SW 1271 (cell line): ENCODE measurements around the gene GGCT.
"Not testable (repeated sequence)": the region's sequence is repeated elsewhere in the genome, so short reads cannot be mapped to it uniquely, and the experiment has no call there.

Experiments
- DNase-seq, 2 experiments: peaks; one replicate each; lab custom pipeline; 2025; lab: John Stamatoyannopoulos, UW

The GGCT gene

DNA sequence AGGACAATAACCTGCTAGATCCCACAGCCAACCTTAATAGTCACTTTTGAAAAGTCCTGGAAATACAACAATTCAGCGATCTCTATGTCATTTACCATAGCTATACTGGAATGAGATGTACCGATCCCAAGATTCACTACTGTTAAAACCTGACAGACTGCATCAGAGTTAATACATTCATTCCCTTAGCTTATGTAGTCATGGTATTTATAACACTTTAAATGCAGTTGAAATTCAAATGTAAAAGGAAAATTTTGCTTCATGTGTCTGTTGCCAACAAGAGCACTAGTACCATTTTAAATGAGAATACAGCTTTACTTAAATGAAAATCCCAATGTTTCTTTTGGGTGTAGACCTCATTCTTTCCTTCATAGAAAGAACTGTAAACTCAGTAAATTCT is 11.1 kb upstream of the GGCT start:
- DNase-seq, result no peak

DNA sequence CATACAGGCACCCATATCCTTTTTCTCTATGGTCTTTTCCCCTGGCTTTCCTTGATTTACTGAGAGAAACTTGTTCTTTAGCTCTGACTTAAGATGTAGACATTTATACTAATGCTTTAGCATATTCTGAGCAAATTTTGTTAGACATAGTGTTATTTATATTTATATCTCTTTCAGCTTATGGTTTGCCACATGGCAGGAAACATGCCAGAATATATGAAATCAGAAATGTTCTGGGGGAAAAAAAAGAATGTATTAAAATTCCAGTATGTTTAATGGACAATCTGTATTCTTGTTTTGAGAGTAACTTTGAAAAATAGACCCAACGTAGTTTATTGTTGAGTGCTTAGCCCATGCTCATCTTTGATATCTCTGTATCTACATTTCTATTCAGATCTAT is 10.1 kb upstream of the GGCT start:
- no peak for DNase-seq

DNA sequence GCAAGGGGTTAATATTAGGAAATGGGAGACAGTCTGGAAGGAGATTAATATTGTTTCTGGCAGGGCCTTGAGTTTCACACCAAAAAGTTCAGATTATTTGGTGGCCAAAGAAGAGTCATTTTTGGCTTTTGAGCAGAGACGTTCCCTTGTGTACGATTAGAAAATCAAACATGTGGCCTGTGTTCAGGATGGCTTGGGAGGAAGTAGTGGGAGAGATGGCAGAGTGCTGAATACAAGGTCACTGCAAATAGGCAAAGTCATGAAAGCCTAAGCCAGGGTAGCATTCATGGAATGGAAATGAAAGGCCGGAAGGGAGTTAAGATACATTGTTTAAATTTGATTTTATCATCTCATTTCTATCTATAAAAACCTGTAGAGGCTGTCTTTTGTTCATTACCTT is 9.5 kb upstream of the GGCT start:
- DNase-seq, result no peak

DNA sequence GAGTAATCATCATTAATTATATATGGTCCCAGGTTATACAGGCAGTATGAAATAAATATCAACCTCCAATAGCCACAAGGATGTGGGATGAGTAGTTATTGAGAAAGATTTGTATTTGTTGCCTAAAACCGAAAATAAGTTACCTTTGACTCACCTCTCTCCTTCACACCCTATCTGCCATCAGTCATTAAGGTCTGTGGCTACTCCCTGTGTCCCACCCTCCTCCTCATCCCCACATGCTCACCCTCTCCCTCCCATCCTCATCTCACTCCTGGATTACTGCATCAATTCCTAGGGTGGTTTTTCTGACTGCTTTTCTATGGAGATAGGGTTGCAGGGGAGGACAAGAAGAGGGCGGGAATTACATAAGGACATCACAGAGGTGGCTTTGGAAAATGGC is 9.1 kb upstream of the GGCT start:
- no peak for DNase-seq

DNA sequence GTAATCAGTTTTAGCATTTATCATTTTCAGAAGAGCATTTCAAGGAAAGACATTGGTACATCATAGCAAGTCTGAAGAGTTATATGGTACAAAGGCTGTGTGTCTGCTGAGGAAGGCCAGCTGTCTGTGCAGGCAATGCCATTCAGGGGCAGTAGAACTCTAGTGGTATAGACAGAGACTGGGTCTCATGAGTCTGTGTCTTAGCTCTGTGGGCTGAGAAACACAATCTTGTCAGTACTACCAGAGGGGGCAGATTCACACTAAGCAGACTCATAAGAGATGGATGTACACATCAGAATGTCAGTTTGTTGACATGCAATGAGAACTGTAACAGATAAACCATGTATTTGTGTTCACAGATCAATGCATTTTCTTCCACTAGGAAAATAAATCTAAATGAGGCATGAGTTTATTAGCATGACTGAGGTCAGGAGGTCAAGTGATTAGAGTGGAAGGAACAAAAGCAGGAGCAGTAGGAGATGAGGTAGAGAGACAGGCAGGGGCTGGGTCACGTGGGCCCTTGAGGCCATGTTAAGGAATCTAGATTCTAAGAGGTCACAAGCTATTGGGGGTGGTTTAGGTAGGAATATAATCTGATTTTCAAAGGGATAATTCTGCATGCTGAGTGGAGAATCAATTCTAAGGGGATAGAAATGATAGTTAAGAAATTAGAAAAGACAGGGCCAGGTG is 7.5 kb upstream of the GGCT start:
- no peak for DNase-seq

DNA sequence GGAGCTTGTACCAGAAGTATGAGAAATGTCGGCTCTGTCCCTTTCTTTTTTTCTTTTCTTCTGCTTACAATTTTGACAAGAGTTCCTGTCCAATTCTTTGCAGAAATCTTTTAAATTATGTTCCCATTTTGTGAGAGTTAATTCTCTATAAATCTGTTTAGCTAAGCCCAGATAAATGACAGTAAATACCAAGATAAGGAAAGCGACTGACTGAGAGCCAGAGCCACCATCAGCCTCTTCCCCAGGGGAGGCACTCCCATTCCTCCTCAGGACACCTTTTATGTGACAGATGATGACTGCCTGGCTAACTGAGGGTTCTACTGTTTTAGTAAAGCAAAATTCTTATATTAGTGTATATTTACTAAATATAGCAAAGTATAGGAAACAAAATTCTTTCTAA is 6.9 kb upstream of the GGCT start:
- DNase-seq, result no peak

DNA sequence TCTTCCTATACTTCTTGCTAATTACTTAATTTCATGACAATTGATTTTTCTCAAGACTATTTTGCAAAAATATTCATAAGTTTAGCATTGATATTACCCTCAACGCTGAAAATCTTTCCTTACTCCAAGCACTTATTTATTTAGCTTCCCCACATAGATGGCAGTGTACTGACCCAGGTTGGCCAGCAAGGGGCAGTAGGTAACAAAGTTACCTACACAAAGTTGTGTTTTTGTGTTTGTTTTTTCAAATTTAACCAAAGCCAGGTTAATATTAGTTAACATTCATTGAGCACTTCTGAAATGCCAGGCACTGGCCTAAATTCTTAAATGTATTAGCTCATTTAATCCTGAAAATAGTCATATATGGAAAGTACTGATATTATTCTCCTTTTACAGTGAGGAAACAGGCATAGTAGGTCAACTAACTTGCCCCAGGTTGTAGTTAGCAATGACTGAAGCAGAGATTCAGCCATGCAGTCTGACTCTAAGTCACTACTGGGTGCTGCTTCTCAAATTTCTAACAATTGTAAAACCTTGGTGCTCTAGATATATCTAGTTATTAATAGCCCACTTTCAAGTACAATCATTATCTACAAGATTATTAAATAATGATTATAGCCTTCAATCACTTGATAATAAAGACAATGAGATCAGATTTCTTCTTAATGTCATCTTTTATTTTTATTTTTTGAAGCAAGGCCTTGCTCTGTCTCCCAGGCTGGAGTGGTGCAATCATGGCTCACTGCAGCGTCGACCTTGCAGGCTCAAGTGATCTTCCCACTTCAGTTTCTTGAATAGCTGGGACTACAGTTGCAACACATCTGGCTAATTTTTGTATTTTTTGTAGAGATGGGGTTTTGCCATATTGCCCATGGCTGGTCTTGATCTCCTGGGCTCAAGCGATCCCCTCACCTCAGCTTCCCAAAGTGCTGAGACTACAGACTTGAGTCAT is 5.8 kb upstream of the GGCT start:
- DNase-seq, result peak in 1 of 2 experiments; percentile 26

DNA sequence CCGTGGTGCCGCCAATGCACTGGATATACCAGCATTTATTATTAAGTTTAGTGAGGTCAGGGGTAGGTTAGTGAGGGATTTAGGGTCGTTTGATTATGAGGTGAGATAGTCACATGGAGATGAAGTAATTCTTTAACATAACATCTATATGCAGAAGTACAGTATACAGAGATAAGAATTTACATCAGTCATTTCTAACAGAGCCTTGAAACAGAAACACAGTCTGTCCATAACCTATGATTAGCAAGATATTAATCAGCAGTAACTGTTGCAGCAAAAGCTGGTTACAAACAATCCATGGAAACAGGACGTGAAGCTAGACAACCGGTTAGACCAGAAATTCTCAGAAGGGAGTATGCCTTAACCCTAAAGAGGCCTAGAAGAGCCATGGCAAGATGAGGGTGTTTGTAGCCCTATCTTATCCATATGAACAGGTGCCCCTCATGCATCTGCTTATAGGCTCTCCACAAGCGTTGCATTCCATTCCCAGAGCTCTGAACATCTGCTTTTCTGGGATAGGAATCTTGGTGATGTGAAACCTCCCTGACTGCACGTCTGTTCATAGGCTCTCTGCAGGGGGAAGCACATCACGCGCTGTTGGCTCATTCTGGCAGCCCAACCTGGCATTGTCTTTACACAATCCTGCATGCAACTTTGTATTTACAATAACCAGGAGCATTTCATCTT is 4.7 kb upstream of the GGCT start:
- not testable (repeated sequence) for DNase-seq

DNA sequence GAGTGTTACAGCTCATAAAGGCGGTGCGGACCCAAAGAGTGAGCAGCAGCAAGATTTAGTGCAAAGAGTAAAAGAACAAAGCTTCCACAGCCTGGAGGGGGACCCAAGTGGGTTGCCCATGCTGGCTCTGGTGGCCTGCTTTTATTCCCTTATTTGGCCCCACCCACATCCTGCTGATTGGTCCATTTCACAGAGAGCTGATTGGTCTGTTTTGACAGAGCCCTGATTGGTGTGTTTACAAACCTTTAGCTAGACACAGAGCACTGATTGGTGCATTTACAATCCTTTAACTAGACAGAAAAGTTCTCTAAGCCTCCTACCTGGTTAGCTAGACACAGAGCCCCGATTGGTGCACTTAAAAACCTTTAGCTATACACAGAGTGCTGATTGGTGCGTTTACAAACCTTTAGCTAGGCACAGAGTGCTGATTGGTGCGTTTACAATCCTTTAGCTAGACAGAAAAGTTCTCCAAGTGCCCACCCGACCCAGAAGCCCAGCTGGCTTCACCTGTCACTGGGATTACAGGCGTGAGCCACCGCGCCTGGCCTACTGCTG is 2.8 kb upstream of the GGCT start:
- not testable (repeated sequence) for DNase-seq

DNA sequence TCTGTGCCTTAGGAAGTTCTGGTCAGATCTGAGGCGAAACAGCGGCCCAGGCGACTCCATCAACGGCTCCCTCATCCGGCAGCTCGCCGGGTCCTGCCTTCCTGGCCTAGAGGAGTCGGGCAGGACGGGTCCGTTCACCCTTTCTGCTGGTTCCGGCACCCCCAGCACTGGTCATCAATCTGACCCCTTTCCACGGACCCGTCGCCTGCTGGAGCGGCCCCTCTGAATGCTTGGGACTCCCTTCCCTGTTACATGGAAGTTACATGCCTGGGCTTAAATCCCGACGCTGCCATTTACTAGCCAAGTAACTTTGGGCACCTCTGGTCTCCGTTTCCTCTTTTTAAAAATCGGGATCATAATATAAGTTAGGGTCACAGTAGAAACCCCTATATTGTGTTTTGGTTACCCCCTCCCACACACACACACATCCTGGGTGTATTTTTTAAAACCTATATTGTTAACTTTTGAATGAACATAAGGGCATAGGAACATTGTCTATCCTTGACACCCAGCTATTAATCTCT is 607 bp upstream of the GGCT start:
- no peak for DNase-seq

DNA sequence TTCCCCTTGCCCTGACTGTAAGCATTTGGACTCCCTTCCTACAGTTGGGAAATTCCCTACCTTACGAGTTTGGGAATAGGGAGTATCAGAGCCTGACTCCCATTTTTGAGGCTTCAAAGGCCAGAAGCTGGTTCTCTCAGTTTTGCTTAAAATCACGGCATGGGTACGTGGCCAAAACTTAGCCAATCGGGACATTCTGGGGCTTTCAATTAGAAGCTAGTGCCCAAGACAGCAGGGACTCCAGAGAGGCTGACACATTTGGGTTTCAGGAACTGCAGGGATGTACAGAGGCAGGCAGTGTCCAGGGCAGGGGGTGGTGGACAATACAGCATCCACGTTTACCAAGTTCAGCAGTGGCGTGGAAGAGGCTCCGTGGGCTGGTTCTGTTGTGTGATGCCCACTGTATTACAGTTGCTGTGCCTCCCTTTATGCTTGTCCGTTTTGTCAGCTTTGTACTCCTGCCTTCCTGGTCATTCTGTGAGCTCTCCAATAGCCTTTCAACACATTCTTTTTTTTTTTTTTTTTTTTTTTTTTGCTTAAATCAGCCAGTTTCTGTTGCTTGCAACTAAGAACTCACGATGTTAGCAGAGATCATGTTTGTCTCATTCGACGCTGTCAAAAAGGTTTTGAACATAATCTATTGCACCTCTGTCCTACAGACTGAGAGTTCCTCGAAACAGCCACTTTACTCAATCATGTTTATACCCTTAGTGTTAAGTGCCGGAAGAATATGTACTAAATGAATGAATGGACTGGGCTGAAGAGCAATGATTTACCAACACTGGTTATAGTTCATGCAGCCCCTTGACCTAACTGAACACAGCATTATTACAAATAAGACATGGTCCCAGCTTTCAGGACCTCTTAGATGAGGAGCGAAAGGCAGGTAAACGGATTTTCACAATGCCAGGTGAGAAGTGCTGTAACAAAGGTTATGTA is 1.1 kb downstream of the GGCT start:
- DNase-seq, result no peak

DNA sequence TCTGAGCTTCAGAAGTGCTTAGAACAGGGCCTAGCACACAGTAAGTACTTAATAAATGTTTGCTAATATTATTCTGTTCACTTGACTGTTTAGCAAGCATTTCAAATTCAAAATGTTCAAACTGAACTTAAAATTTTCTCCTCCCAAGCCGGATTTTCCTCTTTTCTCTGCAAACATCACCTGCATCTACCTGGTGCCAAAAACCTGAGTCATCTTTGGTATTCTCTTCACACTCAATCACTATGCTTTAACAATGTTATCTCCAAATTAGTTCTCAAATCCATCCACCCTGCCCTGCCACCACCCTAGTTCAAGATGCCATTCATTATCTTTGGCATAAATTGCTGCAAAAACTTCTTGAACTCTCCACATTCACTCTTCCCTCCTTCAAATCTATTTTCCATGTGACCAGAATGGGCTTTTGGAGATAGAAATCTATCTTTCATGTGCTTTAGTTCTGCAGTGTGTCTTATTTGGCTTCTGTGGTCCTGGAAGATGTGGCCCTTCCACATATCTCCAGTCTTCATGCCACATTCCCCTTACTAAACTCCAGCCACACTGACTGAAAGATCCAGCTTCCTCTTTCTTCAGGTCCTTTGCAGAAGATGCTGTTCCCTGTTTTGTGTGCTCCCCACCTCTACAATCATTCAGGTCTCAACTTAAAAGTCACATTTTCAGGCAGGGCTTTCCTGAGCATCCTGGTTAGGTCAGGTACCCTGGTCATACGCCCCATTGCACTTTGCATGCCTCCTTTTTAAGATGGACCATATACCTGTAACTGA is 2.0 kb downstream of the GGCT start:
- DNase-seq, result no peak

DNA sequence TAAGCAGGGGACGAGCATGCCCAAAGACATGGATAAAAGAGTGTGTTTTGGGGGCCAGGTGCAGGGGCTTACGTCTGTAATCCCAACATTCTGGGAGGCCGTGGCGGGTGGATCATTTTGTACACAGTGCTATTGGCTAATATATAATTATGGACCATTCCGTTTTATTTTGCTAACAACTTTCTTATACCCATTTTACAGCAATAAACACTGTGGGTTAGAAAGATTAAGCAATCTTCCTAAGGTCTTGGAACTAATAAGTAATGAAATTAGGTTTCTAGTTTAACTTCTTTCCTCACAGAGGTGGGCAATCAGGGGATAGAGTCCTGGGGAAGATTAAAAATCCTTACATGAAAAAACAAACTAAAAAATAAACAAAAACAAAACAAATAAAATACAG is 3.4 kb downstream of the GGCT start:
- no peak for DNase-seq

DNA sequence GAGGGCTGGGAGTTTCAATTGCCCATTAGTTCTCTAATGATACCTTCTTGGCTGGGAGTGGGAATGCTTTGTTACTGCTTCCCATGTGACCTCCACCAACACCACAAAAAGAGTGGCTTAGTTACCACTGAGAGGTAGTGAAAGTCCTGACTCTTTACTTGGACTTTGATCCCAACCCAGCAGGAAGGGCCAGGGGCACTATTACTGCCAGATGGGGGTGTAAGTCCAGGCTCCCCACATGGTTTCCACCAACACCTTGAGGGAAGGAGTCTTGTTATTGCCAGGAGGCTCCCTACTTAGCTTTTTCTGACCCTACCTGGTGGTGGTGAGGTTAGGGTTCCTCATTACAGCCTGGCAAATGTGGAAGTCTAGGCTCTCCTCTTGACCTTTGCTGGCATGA is 11.4 kb downstream of the GGCT start:
- DNase-seq, result no peak

DNA sequence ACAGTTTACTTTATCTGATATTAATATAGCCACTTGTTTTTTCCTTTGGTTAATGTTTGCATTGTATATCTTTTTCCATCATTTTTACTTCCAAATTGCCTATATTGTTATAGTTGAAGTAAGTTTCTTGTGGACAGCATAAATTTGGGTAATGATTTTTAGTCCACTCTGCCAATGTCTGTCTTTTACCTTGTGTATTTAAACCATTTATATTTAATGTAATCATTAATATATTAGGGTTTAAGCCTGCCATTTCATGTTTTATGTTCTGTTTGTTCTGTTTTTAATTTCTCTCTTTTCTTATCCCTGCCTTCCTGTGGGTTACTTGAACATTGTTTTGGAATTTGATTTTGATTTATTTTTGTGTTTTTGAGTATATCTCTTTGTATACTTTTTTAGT is 13.2 kb downstream of the GGCT start:
- DNase-seq, result no peak

DNA sequence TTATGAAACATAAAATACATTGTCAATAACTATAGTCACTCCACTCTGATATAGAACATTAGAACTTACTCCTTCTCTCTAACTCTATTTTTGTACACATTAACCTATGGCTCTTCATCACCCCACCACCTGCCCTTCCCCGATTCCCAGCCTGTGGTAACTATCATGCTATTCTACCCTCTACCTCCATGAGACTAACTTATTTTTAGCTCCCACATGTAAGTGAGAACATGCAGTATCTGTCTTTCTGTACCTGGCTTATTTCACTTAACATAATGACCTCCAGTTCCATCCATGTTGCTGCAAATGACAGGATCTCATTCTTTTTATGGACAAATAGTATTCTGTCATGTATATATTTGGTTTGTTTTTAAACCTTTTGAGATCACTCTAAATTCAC is 17.3 kb downstream of the GGCT start:
- DNase-seq, result no peak

DNA sequence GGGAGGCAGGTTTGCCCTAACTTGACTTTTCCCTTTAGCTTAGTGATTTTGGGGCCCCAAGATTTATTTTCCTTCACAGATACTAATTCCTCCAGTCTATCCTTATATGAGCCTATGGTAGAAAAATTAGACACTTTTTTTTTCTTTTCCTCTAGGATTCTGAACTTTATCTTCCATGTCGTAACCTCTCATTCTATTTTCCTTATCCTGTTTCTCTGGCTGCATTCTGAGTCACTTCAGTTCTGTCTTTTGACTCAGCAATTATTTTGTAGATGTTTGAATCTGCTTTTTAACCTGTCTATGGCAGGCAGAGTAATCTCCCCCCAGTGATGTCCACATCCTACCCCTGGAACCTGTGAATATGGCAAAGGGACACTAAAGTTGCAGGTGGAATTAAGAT is 19.0 kb downstream of the GGCT start:
- DNase-seq, result no peak

DNA sequence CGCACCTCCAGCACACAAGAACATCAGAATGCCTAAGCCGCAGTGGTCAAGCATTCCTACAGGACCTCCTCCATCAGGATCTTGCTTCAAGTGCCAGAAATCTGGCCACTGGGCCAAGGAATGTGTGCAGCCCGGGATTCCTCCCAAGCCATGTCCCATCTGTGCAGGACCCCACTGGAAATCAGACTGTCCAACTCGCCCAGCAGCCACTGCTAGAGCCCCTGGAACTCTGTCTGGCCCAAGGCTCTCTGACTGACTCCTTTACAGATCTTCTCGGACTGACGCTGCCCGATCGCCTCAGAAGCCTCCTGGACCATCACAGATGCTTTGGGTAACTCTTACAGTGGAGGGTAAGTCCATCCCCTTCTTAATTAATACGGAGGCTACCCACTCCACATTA is 23.2 kb downstream of the GGCT start:
- not testable (repeated sequence) for DNase-seq

DNA sequence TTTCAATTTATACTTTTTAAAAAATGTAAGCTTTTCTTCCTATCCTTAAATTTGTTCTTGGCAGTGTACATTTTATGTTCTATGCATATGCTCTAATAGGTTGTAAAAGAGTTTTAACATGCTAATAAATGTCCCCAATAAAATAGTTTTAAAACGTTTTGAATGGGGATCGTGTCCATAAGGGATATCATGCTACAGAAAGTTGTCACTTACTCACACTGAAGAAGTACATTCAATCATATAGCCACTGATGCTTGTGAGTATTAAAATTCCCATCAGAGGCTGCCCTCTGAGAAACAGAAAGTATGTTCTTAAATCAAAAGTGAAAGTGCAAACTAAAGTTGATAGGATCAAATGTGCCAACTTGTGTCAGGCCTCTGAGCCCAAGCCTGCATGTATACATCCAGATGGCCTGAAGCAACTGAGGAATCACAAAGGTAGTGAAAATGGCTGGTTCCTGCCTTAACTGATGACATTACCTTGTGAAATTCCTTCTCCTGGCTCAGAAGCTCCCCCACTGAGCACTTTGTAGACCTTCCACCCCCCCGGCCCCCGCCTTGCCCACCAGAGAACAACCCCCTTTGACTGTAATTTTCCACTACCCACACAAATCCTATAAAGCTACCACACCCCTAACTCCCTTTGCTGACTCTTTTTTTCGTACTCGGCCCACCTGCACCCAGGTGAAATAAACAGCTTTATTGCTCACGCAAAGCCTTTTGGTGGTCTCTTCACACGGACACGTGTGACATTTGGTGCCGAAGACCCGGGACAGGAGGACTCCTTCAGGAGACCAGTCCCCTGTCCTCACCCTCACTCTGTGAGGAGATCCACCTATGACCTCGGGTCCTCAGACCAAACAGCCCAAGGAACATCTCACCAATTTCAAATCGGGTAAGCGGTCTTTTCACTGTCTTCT is 25.2 kb downstream of the GGCT start:
- peak in 1 of 2 experiments; percentile 23 for DNase-seq
